ENCODE measurements around the gene SMPD1. TPM values are rescaled to one million over a fixed set of nuclear protein-coding genes. Genes with fewer than 3 reads are reported as not detected.

The SMPD1 gene
- total RNA-seq, 1 donor from 2014 or later: 27.8 TPM

- no peak for DNase-seq (ENCODE audit: low spot score, unreplicated experiment)
- Mint-ChIP-seq H3K36me3 (ENCODE audit: insufficient read depth) (no peaks in the 10 kb centered on the region), H3K4me1 (ENCODE audit: low read depth) (peaks cover 8% of the 10 kb centered on the region), H3K4me3 (ENCODE audit: low read depth) (no peak overlapping the region), H3K27me3 (no peaks in the 10 kb centered on the region), H3K27ac (no peak overlapping the region), H3K9me3 (ENCODE audit: low read depth) (no peaks in the 10 kb centered on the region)
- TF ChIP-seq, protein P1, sequence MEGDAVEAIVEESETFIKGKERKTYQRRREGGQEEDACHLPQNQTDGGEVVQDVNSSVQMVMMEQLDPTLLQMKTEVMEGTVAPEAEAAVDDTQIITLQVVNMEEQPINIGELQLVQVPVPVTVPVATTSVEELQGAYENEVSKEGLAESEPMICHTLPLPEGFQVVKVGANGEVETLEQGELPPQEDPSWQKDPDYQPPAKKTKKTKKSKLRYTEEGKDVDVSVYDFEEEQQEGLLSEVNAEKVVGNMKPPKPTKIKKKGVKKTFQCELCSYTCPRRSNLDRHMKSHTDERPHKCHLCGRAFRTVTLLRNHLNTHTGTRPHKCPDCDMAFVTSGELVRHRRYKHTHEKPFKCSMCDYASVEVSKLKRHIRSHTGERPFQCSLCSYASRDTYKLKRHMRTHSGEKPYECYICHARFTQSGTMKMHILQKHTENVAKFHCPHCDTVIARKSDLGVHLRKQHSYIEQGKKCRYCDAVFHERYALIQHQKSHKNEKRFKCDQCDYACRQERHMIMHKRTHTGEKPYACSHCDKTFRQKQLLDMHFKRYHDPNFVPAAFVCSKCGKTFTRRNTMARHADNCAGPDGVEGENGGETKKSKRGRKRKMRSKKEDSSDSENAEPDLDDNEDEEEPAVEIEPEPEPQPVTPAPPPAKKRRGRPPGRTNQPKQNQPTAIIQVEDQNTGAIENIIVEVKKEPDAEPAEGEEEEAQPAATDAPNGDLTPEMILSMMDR (IDR thresholded peaks at IDR 0.05; ENCODE audit: unreplicated experiment): no peak
Observed at GRCh38 chr11:6362185-6362872, 27.9 kb upstream of the SMPD1 start.

DNA sequence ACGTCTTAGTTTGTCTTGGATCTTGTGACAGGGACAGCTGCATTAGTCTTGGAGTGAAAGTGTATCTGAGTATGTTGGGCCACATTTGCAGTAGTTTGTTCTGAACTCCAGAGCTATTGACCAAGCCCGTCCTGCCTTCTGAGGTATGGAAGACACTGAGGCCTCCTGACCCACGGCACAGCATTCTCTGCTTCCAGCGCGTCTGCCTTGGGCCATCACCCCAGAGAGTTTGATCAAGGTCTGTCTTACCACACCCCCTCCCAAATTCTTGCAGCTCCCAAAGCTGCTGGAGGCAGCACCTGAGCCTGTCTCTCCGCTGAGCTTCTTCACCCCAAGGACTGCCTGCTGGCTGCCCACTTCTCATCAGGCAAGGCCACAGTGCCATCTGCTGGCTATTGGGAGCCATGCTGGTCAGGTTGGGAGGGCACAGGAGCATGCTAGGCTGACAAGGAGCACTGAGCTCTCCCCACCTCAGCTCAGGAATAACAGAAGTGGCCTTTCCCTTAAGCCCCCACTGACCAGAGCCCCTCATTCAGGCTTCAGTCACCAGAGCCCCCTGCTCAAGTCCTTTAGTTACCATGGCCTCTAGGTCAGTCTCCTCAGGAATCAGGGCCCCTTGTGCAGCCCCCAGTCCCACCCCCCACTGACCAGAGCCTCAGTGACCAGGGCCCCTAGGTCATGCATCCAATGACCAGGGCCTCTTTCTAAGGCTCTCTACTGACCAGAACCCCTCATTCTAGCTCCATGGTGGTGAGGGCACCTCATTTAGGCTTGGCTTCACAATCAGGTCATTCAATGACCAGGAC lies 27.2 kb upstream of the SMPD1 start:
- Mint-ChIP-seq H3K27ac (no peak overlapping the region), H3K9me3 (ENCODE audit: low read depth) (no peaks in the 10 kb centered on the region), H3K4me1 (ENCODE audit: low read depth) (peaks cover 5% of the 10 kb centered on the region), H3K4me3 (ENCODE audit: low read depth) (no peak overlapping the region), H3K36me3 (ENCODE audit: insufficient read depth) (no peaks in the 10 kb centered on the region), H3K27me3 (no peaks in the 10 kb centered on the region)
- TF ChIP-seq, protein P1 (IDR thresholded peaks at IDR 0.05; ENCODE audit: unreplicated experiment): peak; percentile 94
- peak; percentile 70 for DNase-seq (ENCODE audit: low spot score, unreplicated experiment)

- H3K9me3 Mint-ChIP-seq (ENCODE audit: low read depth): no peaks in the 10 kb centered on the region
- no peak overlapping the region for H3K27ac Mint-ChIP-seq
- no peak overlapping the region for H3K4me3 Mint-ChIP-seq (ENCODE audit: low read depth)
- TF ChIP-seq, protein P1 (IDR thresholded peaks at IDR 0.05; ENCODE audit: unreplicated experiment): no peak
- peaks cover 4% of the 10 kb centered on the region for H3K4me1 Mint-ChIP-seq (ENCODE audit: low read depth)
- DNase-seq (ENCODE audit: low spot score, unreplicated experiment): peak; percentile 30
- H3K27me3 Mint-ChIP-seq: no peaks in the 10 kb centered on the region
- no peaks in the 10 kb centered on the region for H3K36me3 Mint-ChIP-seq (ENCODE audit: insufficient read depth)
Observed at GRCh38 chr11:6365659-6366058, 24.6 kb upstream of the SMPD1 start.

- peaks cover 4% of the 10 kb centered on the region for H3K27me3 Mint-ChIP-seq
- TF ChIP-seq, protein P1 (IDR thresholded peaks at IDR 0.05; ENCODE audit: unreplicated experiment): no peak
- H3K27ac Mint-ChIP-seq: no peak overlapping the region
- DNase-seq (ENCODE audit: low spot score, unreplicated experiment): no peak
- H3K4me1 Mint-ChIP-seq (ENCODE audit: low read depth): no peaks in the 10 kb centered on the region
- no peak overlapping the region for H3K4me3 Mint-ChIP-seq (ENCODE audit: low read depth)
- H3K9me3 Mint-ChIP-seq (ENCODE audit: low read depth): no peaks in the 10 kb centered on the region
- H3K36me3 Mint-ChIP-seq (ENCODE audit: insufficient read depth): no peaks in the 10 kb centered on the region
Observed at GRCh38 chr11:6371825-6372224, 18.4 kb upstream of the SMPD1 start.

DNA sequence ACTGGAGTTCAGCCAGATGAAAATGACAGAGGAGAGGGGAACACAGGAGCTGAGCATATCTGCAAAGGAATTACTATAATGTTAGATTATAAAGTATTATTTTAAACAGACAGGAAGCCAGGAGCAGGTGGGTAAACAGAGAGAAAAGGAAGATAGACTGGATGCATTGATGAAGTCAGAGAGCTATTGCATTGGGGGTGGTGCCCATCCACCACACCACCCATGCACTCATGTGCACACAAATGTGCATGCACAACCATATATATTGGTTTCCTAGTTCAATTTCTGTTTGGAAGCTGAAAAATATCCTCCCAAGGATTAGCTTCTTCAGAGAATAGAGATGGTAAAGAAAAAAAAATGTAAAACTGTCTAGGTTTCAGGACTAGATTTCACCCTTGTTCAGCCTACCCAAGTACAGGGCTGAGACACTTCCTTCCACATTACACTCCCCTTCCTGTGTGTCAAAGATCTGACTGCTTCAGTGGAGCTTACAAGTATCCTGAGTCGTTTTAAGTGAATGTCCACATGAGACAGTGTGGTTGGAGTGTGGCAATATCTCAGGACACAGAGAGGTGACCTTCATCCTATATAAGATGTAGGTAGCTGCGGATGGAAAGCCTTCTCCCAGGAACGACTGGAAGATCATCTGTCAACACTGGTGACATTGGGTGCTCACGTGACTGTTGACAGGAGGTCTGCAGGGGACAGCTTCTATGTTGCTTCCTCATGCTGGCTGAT lies 12.2 kb upstream of the SMPD1 start:
- H3K27me3 Mint-ChIP-seq: peaks cover 4% of the 10 kb centered on the region
- no peaks in the 10 kb centered on the region for H3K9me3 Mint-ChIP-seq (ENCODE audit: low read depth)
- peaks cover 4% of the 10 kb centered on the region for H3K4me1 Mint-ChIP-seq (ENCODE audit: low read depth)
- no peak overlapping the region for H3K4me3 Mint-ChIP-seq (ENCODE audit: low read depth)
- TF ChIP-seq, protein P1 (IDR thresholded peaks at IDR 0.05; ENCODE audit: unreplicated experiment): no peak
- DNase-seq (ENCODE audit: low spot score, unreplicated experiment): no peak
- H3K36me3 Mint-ChIP-seq (ENCODE audit: insufficient read depth): no peaks in the 10 kb centered on the region
- no peak overlapping the region for H3K27ac Mint-ChIP-seq

All from progenitor cell of endocrine pancreas (in vitro differentiated cells).